ENCODE measurements around the gene RNF214. TPM values are rescaled to one million over a fixed set of nuclear protein-coding genes. Genes with fewer than 3 reads are reported as not detected.
A peak's percentile ranks its signal among the peaks of the same experiment; 100 is the strongest.

Gene RNF214
- total and polyA plus RNA-seq, 2 of the 13 experiments (the other 11 are each of a cell fraction or from before 2014, with no cell fraction given): 10.7 to 12.6 TPM

- TF ChIP-seq HMGXB3 (CRISPR knock-in tag; IDR thresholded peaks at IDR 0.05; ENCODE audit: borderline replicate concordance): peak; percentile 48; the same call in 1 of the 2 replicates
These were observed 95.3 kb downstream of the RNF214 start, which contains the start of gene CEP164 (continued) for GRCh38 chr11:117327567-117328374.

GRCh38 chr11:117328375-117329010 is 96.0 kb downstream of the RNF214 start:
- Histone ChIP-seq H3K27ac (ENCODE audit: extremely low read length, insufficient read depth, low read length) (peak overlapping the region; percentile 60), H3K4me2 (ENCODE audit: low read depth, low read length) (peak overlapping the region; percentile 84), H4K20me1 (ENCODE audit: insufficient read depth, low read length) (no peaks in the 10 kb centered on the region), H3K36me3 (replicated peaks in 1 of 2; ENCODE audit: control insufficient read depth in 1 of 2, insufficient read depth in 2 of 2, low read length in 2 of 2) (no peaks in the 10 kb centered on the region), H3K9me3 (ENCODE audit: low read length) (no peaks in the 10 kb centered on the region), H3K9ac (ENCODE audit: insufficient read depth, low read depth, low read length) (peak overlapping the region; percentile 75), H3K4me3 (replicated peaks in 1 of 3; ENCODE audit: insufficient read depth in 1 of 3, low read depth in 2 of 3, low read length in 3 of 3) (peak overlapping the region; percentile 78 to 86 (median 79)), H3K79me2 (ENCODE audit: insufficient read depth, low read length) (no peaks in the 10 kb centered on the region), H3K4me1 (ENCODE audit: insufficient read depth, low read length) (peaks cover 29% of the 10 kb centered on the region), H3K27me3 (ENCODE audit: control insufficient read depth in 1 of 2, insufficient read depth in 2 of 2, low read length in 2 of 2) (no peaks in the 10 kb centered on the region; a peak in 1 of 5 replicates), H2AFZ (ENCODE audit: low read length) (no peak overlapping the region)
- POLR2A ChIA-PET: interaction anchor here (0.9 to 2.4 kb wide), 7 partner anchors 13 to 184 kb away, joined by 3 to 33 read pairs (median 6); partner anchors contain the start of genes BACE1, PAFAH1B2 and SIDT2
- in situ Hi-C loops (cut with HindIII; ENCODE audit: extremely low pct_ligation_motif_present, low pct_unique_long_range_greater_than_20kb) (no loop called here), intact Hi-C loops (cut with micrococcal nuclease; ENCODE audit: unreplicated experiment) (no loop called here)
- DNase-seq (ENCODE audit: low spot score) (no peak), ATAC-seq (peak; percentile 64), FAIRE-seq (no peak)
- WGBS (ENCODE audit: low lambda C conversion rate): 10% methylated on average over 15 of the region's 15 CpGs
- BruUV-seq (replicated peaks): no TSS peak
- CTCF ChIA-PET (ENCODE audit: low intra/inter-chr PET ratio, low total read pairs): no interaction called here
- TF ChIP-seq ATF5 (CRISPR knock-in tag; IDR thresholded peaks at IDR 0.05; ENCODE audit: low read depth): 0 out of 2 replicates have a peak, but pooled peaks have one; percentile 42
- no peak for TF ChIP-seq ZNF619 (CRISPR knock-in tag; IDR thresholded peaks at IDR 0.05)
- TF ChIP-seq NAIF1 (CRISPR knock-in tag; IDR thresholded peaks at IDR 0.05; ENCODE audit: borderline replicate concordance): 0 out of 2 replicates have a peak, but pooled peaks have one; percentile 7
- 0 out of 2 replicates have a peak, but pooled peaks have one; percentile 10 for TF ChIP-seq ZBTB4 (CRISPR knock-in tag; IDR thresholded peaks at IDR 0.05; ENCODE audit: borderline replicate concordance)
- TF ChIP-seq SRSF4 (IDR thresholded peaks at IDR 0.05; ENCODE audit: low read depth, low read length, poor library complexity, severe bottlenecking): no peak
- TF ChIP-seq THYN1 (CRISPR knock-in tag; IDR thresholded peaks at IDR 0.05; ENCODE audit: borderline replicate concordance, low read depth): 0 out of 2 replicates have a peak, but pooled peaks have one; percentile 4
- TF ChIP-seq ZNF567 (CRISPR knock-in tag; IDR thresholded peaks at IDR 0.05; ENCODE audit: borderline replicate concordance): 0 out of 2 replicates have a peak, but pooled peaks have one; percentile 8
- 0 out of 2 replicates have a peak, but pooled peaks have one; percentile 5 for TF ChIP-seq ZNF772 (CRISPR knock-in tag; IDR thresholded peaks at IDR 0.05)

All from HepG2 (cell line).